ENCODE data around the gene KDM6B. TPM values are rescaled to one million over a fixed set of nuclear protein-coding genes. Genes with fewer than 3 reads are reported as not detected.
A peak's percentile ranks its signal among the peaks of the same experiment; 100 is the strongest.
"Not testable (repeated sequence)": the region's sequence is repeated elsewhere in the genome, so short reads cannot be mapped to it uniquely, and the experiment has no call there.

Gene KDM6B
- total RNA-seq, 2 donors from 2014 or later, result 207 to 231 TPM

DNA sequence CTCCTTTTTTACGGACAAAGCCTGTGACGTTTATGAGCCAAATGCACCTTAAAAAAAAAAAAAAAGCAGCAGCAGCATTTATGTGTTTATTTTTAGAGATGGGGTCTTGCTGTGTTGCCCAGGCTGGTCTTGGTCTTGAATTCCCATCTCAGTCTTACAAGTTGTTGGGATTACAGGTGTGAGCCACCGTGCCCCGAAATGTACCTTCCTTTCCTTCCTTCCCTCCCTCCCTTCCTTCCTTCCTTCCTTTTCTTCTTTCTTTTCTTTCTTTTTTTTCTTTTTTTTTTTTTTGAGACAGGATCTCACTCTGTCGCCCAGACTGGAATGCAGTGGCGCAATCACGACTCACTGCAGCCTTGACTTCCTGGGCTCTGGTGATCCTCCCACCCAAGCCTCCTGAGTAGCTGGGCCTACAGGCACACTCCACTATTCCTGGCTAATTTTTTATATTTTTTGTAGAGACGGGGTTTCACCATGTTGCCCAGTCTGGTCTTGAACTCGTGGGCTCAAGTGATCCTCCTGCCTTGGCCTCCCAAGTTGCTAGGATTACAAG is 24.1 kb upstream of the KDM6B start:
- not testable (repeated sequence) for H3K9me3 ChIP-seq (ENCODE audit: control insufficient read depth, low read length, poor library complexity, severe bottlenecking); ATAC-seq; H3K4me1 Mint-ChIP-seq; H3K4me3 Mint-ChIP-seq; DNase-seq; H3K27ac Mint-ChIP-seq; H3K36me3 Mint-ChIP-seq (ENCODE audit: low read depth)
- peaks cover 37% of the 10 kb centered on the region for H3K27me3 Mint-ChIP-seq

DNA sequence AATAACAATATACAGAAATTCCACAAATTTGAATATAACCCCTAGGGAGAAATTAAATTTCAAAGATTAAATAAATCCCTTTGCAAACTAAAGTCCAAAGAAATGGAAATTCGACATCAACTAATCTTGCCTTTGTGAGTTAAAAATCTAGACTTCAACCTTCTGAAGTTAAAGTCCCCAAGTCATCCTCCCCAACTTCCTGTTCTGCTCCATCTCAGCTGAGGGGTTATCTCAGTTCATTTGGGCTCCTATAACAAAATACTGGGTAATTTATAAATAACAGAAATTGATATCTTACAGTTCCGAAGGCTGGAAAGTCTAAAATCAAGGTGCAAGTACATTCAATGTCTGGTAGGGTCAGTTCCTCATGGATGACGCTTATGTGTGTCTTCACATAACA is 22.8 kb upstream of the KDM6B start:
- Mint-ChIP-seq H3K4me3 (no peak overlapping the region), H3K4me1 (peaks cover 2% of the 10 kb centered on the region), H3K36me3 (ENCODE audit: low read depth) (peaks cover 2% of the 10 kb centered on the region), H3K27ac (no peak overlapping the region), H3K27me3 (peaks cover 25% of the 10 kb centered on the region)
- ATAC-seq (no peak), DNase-seq (no peak)
- H3K9me3 ChIP-seq (ENCODE audit: control insufficient read depth, low read length, poor library complexity, severe bottlenecking), result no peaks in the 10 kb centered on the region

DNA sequence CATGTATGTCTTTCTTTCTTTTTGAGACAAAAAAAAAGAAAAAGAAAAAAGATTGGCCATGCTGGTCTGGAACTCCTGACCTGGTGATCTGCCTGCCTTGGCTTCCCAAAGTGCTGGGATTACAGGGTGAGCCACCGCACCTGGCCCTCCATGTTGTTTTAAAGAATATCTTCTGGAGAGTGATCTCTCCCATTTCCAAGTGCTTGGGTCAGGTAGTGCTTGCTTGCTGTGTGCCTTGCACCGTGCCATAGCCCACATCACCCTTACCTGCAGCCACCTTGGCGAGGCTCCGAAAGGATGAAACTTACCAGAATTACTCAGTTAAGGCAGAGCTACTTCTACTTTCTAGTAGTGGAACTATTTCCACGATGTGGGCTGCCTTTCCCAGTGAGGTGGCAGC is 19.0 kb upstream of the KDM6B start:
- ATAC-seq (no peak), DNase-seq (no peak)
- Mint-ChIP-seq H3K4me3 (no peak overlapping the region), H3K27ac (no peak overlapping the region), H3K27me3 (no peaks in the 10 kb centered on the region), H3K36me3 (ENCODE audit: low read depth) (no peaks in the 10 kb centered on the region), H3K4me1 (no peaks in the 10 kb centered on the region)
- H3K9me3 ChIP-seq (ENCODE audit: control insufficient read depth, low read length, poor library complexity, severe bottlenecking), result no peaks in the 10 kb centered on the region

DNA sequence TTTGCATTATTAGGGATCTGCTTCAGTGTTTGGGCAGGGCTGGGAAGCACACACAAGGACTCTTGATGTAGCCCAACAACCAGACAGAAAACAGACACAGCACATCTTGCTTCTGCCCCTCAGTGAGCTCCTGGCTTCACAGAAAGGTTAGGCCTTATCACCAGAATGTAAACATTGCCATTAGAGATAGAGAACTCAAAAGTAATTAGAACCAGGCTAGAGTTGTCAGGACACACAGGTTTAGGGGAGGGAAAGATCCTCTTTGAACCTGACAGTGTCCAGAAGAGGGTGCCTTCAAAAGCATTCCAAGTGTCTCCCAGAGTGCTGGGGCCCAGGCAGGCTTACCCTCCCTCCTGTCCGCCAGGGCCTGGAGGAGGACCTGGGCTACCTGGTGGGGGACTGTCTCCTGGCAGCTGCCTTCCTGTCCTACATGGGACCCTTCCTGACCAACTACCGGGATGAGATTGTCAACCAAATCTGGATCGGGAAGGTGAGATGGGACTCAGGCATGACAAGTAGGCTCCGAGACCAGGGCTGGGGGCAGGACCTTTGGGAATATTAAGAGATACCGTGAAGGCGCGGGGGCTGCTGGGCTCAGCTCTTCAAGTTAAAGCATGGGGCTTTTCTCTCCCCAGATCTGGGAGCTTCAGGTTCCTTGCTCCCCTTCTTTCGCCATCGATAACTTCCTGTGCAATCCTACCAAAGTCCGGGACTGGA is 16.9 kb upstream of the KDM6B start:
- peak overlapping the region; percentile 9 for H3K27ac Mint-ChIP-seq

DNA sequence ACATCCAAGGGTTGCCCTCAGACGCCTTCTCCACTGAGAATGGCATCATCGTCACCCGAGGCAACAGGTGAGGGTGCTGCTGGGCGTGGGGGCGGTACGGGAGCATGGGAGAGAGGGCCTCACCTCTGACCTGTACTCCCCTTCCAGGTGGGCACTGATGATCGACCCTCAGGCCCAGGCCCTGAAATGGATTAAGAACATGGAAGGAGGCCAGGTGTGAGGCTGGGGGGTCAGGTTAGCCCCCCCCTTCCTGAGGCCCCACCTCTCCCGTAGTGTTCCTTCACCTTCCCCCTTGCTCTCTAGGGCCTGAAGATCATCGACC is 16.4 kb upstream of the KDM6B start:
- DNase-seq (no peak), ATAC-seq (no peak)
- no peaks in the 10 kb centered on the region for H3K36me3 Mint-ChIP-seq (ENCODE audit: low read depth)
- no peak overlapping the region for H3K4me3 Mint-ChIP-seq
- peaks cover 2% of the 10 kb centered on the region for H3K4me1 Mint-ChIP-seq
- no peak overlapping the region for H3K27ac Mint-ChIP-seq
- no peaks in the 10 kb centered on the region for H3K27me3 Mint-ChIP-seq
- H3K9me3 ChIP-seq (ENCODE audit: control insufficient read depth, low read length, poor library complexity, severe bottlenecking), result no peaks in the 10 kb centered on the region

More for the DNA sequence above, 16.9 kb upstream of the KDM6B start:
- DNase-seq, result no peak
- H3K4me3 Mint-ChIP-seq, result no peak overlapping the region
- H3K4me1 Mint-ChIP-seq, result no peaks in the 10 kb centered on the region
- H3K36me3 Mint-ChIP-seq (ENCODE audit: low read depth), result no peaks in the 10 kb centered on the region
- ATAC-seq, result no peak
- no peaks in the 10 kb centered on the region for H3K9me3 ChIP-seq (ENCODE audit: control insufficient read depth, low read length, poor library complexity, severe bottlenecking)
- H3K27me3 Mint-ChIP-seq, result no peaks in the 10 kb centered on the region

DNA sequence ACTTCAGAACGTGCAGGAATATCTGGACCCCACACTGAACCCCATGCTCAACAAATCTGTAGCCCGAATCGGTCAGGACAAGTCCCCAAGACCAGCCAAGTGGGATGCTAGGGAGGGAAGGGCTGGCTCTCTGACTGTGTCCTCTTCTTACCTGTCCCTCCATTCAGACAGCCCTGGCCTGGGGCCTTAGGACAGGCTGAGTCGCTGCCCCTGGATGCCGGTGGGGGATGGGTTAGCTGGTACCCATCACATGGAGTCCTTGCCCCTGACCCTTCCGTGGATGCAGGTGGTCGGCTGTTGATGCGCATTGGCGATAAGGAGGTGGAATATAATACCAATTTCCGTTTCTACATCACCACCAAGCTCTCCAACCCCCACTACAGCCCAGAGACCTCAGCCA is 16.0 kb upstream of the KDM6B start:
- no peak for ATAC-seq
- Mint-ChIP-seq H3K27me3 (no peaks in the 10 kb centered on the region), H3K36me3 (ENCODE audit: low read depth) (no peaks in the 10 kb centered on the region), H3K4me3 (no peak overlapping the region), H3K4me1 (peaks cover 2% of the 10 kb centered on the region), H3K27ac (no peak overlapping the region)
- DNase-seq, result no peak
- no peaks in the 10 kb centered on the region for H3K9me3 ChIP-seq (ENCODE audit: control insufficient read depth, low read length, poor library complexity, severe bottlenecking)

DNA sequence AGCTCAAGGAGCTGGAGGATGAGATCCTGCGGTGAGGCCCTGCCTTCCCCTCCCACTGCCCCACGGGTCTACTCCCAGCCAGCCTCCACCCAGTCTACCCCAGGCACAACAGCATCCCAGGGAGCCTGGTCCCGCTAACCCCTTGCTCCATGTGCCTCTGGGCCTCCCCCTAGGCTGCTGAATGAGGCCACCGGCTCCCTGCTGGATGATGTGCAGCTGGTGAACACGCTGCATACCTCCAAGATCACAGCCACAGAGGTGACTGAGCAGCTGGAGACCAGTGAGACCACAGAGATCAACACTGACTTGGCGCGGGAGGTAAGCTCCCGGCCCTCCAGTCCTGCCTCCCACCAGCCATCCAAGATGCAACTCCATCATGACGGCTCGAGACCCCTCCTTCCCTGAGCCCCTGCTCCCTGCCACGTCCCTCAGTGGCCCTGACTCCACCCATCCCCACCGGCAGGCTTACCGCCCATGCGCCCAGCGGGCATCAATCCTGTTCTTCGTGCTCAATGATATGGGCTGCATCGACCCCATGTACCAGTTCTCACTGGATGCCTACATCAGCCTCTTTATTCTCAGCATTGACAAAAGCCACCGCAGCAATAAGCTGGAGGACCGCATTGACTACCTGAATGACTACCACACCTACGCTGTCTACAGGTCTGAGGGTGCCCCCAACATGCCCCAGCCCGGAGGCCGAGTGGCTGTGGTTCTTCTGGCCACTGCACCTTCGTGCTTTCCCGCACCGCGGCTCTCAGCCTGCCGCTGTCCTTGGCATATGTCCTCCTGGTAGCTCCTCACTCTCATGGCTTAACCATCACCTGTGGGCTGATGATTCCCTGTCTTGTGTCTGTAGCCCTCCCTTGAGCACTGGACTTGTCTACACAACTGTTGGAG is 15.0 kb upstream of the KDM6B start:
- H3K4me3 Mint-ChIP-seq, result no peak overlapping the region
- no peak for ATAC-seq

DNA sequence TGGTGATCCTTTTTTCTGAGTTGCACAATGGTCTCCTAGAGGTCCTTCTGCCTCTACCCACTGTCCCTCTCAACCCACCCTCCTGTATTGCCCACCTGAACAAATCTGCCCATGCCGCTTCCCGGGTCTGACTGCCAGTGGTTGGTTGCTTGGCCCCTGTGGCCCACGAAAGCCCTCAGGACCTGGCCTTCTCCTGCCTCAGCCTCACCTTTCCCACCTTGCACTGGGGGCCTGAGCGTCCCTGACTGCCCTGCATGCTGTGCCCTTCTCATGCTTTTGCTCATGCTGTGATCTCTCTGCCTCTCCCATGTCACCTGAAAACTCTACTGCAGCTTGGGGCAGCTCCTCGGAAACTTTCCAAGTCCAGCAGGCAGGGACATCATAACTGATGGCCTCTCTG is 13.8 kb upstream of the KDM6B start:
- Mint-ChIP-seq H3K27ac (no peak overlapping the region), H3K36me3 (ENCODE audit: low read depth) (no peaks in the 10 kb centered on the region), H3K27me3 (peaks cover 7% of the 10 kb centered on the region), H3K4me3 (no peak overlapping the region), H3K4me1 (peaks cover 8% of the 10 kb centered on the region)
- no peaks in the 10 kb centered on the region for H3K9me3 ChIP-seq (ENCODE audit: control insufficient read depth, low read length, poor library complexity, severe bottlenecking)
- no peak for ATAC-seq
- DNase-seq, result no peak

More for the DNA sequence above, 15.0 kb upstream of the KDM6B start:
- Mint-ChIP-seq H3K27ac (no peak overlapping the region), H3K36me3 (ENCODE audit: low read depth) (no peaks in the 10 kb centered on the region), H3K4me1 (peaks cover 2% of the 10 kb centered on the region), H3K27me3 (no peaks in the 10 kb centered on the region)
- DNase-seq, result no peak
- H3K9me3 ChIP-seq (ENCODE audit: control insufficient read depth, low read length, poor library complexity, severe bottlenecking), result no peaks in the 10 kb centered on the region

DNA sequence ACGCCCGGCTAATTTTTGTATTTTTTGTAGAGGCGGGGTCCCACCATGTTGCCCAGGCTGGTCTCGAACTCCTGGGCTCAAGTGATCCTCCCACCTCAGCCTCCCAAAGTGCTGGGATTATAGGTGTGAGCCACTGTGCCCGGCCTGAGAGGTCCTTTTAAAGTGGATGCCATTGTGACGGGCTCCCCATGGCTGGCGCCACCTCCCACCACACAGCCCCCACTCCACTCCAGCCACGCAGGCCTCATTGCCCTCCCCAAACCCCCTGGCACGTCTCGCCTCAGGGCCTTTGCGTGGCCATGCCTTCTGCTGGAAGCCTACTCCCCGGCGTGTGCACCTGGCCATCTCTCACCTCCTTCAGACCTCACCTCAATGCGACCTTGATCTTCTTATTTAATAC is 11.9 kb upstream of the KDM6B start:
- peaks cover 16% of the 10 kb centered on the region for H3K27me3 Mint-ChIP-seq
- H3K4me1 Mint-ChIP-seq, result peaks cover 11% of the 10 kb centered on the region
- H3K27ac Mint-ChIP-seq, result peak overlapping the region; percentile 79
- no peaks in the 10 kb centered on the region for H3K9me3 ChIP-seq (ENCODE audit: control insufficient read depth, low read length, poor library complexity, severe bottlenecking)
- DNase-seq (no peak), ATAC-seq (no peak)
- H3K36me3 Mint-ChIP-seq (ENCODE audit: low read depth), result no peaks in the 10 kb centered on the region
- H3K4me3 Mint-ChIP-seq, result no peak overlapping the region

DNA sequence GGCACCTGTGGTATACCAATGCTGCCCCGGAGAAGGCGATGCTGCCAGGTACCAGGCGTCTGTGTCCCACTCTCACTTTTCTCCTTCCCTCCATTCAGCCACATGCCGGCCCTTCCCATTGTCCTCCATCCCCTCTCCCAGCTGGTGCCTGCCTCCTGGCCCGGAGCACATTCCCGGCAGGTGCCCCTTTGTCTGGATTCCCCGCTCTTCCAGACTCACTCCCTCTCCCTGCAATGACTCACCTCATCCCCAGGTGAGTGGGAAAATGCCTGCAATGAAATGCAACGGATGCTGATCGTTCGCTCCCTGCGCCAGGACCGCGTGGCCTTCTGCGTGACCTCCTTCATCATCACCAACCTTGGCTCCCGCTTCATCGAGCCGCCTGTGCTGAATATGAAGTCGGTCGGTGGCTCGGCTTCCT is 10.4 kb upstream of the KDM6B start:
- no peak overlapping the region for H3K4me3 Mint-ChIP-seq
- H3K36me3 Mint-ChIP-seq (ENCODE audit: low read depth), result no peaks in the 10 kb centered on the region
- peaks cover 11% of the 10 kb centered on the region for H3K4me1 Mint-ChIP-seq
- peaks cover 17% of the 10 kb centered on the region for H3K27me3 Mint-ChIP-seq
- ATAC-seq, result no peak
- no peak for DNase-seq
- no peaks in the 10 kb centered on the region for H3K9me3 ChIP-seq (ENCODE audit: control insufficient read depth, low read length, poor library complexity, severe bottlenecking)
- H3K27ac Mint-ChIP-seq, result no peak overlapping the region

DNA sequence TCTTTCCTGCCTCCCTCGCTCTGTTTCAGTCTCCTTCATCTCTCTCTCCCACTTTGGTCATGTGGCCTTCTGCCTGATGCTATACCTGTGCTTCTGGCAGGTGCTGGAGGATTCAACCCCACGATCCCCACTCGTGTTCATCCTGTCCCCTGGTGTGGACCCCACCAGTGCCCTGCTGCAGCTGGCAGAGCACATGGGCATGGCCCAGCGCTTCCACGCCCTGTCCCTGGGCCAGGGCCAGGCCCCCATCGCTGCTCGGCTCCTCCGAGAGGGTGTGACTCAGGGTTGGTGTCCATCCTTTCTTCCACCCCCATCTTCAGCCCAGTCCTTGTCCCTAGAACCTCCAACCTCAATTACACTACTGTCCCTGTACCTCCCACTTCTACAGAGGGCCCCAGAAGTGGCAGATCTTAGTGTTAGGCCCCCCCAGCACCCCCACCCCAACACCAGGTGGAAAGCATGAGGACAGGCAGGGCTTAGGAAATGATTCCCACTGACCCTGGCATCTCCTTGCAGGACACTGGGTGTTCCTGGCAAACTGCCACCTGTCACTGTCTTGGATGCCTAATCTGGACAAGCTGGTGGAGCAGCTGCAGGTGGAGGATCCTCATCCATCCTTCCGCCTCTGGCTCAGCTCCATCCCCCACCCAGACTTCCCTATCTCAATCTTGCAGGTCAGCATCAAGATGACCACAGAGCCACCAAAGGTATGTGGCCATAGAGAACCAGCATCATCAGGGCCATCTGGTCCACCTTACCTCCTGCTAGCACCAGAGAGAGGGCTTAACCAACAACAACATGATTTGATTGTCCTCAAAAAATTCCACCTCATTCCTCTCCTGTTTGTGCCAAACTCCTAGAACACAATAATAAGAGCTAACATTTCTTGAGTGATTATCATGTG is 9.7 kb upstream of the KDM6B start:
- no peak for DNase-seq
- Mint-ChIP-seq H3K36me3 (ENCODE audit: low read depth) (no peaks in the 10 kb centered on the region), H3K27ac (peak overlapping the region; percentile 27), H3K4me3 (no peak overlapping the region), H3K27me3 (peaks cover 17% of the 10 kb centered on the region), H3K4me1 (peaks cover 11% of the 10 kb centered on the region)
- H3K9me3 ChIP-seq (ENCODE audit: control insufficient read depth, low read length, poor library complexity, severe bottlenecking), result no peaks in the 10 kb centered on the region
- ATAC-seq, result no peak

DNA sequence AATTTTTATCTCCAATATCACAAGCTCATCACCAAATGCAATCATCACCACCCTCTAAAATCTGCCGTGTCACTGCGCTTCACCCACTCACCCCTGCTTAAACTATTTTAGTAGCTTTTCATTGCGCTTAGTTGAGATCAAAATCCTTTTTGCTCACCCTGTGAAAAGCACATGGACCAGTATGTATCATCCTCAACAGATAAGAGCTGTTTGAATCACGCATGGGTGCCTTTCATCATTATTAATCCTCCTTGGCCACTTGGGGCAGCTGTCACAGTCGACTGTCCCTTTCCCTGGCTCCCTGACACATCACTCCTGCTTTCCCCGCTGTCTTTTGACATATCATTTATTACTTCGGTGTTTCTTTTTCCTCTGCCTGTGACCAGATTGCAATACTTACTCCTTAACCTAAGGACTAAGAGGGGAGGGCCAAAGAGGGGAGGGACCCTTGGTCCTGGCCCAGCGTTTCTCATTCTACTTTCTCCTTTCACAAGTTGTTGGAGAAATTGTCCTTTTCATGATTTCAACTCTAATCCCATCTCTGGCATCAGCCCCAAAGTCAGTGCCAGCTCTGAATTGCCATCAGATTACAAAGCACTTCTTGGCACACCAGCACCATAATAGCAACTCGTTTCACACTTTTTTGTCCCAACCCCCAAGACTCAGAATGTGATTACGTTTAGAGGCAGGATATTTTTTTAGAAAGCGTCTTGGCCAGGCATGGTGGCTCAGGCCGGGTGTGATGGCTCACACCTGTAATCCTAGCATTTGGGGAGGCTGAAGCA is 8.6 kb upstream of the KDM6B start:
- H3K27me3 Mint-ChIP-seq, result peaks cover 17% of the 10 kb centered on the region
- ATAC-seq, result no peak
- H3K27ac Mint-ChIP-seq, result no peak overlapping the region
- H3K9me3 ChIP-seq (ENCODE audit: control insufficient read depth, low read length, poor library complexity, severe bottlenecking), result no peaks in the 10 kb centered on the region
- peaks cover 11% of the 10 kb centered on the region for H3K4me1 Mint-ChIP-seq
- no peak for DNase-seq
- peak overlapping the region; percentile 21 for H3K4me3 Mint-ChIP-seq
- H3K36me3 Mint-ChIP-seq (ENCODE audit: low read depth), result no peaks in the 10 kb centered on the region
